CD4-positive, alpha-beta T cell treated with Interleukin-10 for 1 hour (primary cell): ENCODE measurements around the gene CLDN14.
"Not testable (repeated sequence)": the region's sequence is repeated elsewhere in the genome, so short reads cannot be mapped to it uniquely, and the experiment has no call there.

Experiments used
- DNase-seq: peaks from one replicate; pipeline ENCODE4 v3.0.0-alpha.2; 2020

Gene CLDN14

GRCh38 chr21:36499578-36500471, 19.9 kb upstream of the CLDN14 start:
- DNase-seq: no peak

GRCh38 chr21:36494557-36494956, 14.6 kb upstream of the CLDN14 start:
- DNase-seq: no peak

- DNase-seq: no peak
Measured at GRCh38 chr21:36491209-36491910, 11.4 kb upstream of the CLDN14 start.

GRCh38 chr21:36489776-36490165, 9.8 kb upstream of the CLDN14 start:
- DNase-seq: no peak

GRCh38 chr21:36489103-36489775, 9.3 kb upstream of the CLDN14 start:
- no peak for DNase-seq

GRCh38 chr21:36487641-36488307, 7.9 kb upstream of the CLDN14 start:
- DNase-seq: no peak

GRCh38 chr21:36486246-36486645, 6.3 kb upstream of the CLDN14 start:
- no peak for DNase-seq

- DNase-seq: no peak
Measured at GRCh38 chr21:36485476-36485875, 5.6 kb upstream of the CLDN14 start.

- no peak for DNase-seq
Measured at GRCh38 chr21:36483095-36483494, 3.2 kb upstream of the CLDN14 start.

- DNase-seq: no peak
Measured at GRCh38 chr21:36482673-36483072, 2.8 kb upstream of the CLDN14 start.

- no peak for DNase-seq
Measured at GRCh38 chr21:36482181-36482580, 2.3 kb upstream of the CLDN14 start.

- DNase-seq: no peak
Measured at GRCh38 chr21:36481639-36482038, 1.7 kb upstream of the CLDN14 start.

GRCh38 chr21:36480618-36481017, 696 bp upstream of the CLDN14 start:
- DNase-seq: no peak

GRCh38 chr21:36478941-36479340, 981 bp downstream of the CLDN14 start:
- no peak for DNase-seq

GRCh38 chr21:36478207-36478701, 1.7 kb downstream of the CLDN14 start:
- no peak for DNase-seq

- DNase-seq: no peak
Measured at GRCh38 chr21:36477559-36477958, 2.4 kb downstream of the CLDN14 start.

GRCh38 chr21:36477001-36477400, 2.9 kb downstream of the CLDN14 start:
- DNase-seq: no peak

- DNase-seq: not testable (repeated sequence)
Measured at GRCh38 chr21:36476541-36476940, 3.4 kb downstream of the CLDN14 start.

- no peak for DNase-seq
Measured at GRCh38 chr21:36474591-36474990, 5.3 kb downstream of the CLDN14 start.

- DNase-seq: no peak
Measured at GRCh38 chr21:36473203-36473602, 6.7 kb downstream of the CLDN14 start.

GRCh38 chr21:36472377-36472776, 7.5 kb downstream of the CLDN14 start:
- DNase-seq: no peak

- no peak for DNase-seq
Measured at GRCh38 chr21:36471254-36471723, 8.6 kb downstream of the CLDN14 start.

GRCh38 chr21:36470294-36470693, 9.6 kb downstream of the CLDN14 start:
- no peak for DNase-seq
